A549 treated with Mapracorat at 1 μM for 4 hours (cell line): ENCODE results near the gene YJU2. TPM values are rescaled to one million over a fixed set of nuclear protein-coding genes. Genes with fewer than 3 reads are reported as not detected.

Experiments
- total RNA-seq: library from RNA; stranded (reverse); fragments of 200-300 nt; extraction: Qiagen RNA extraction; gene quantifications from 5 replicates; pipeline ENCODE4 v1.2.3, GENCODE V29; 2022

The YJU2 gene
- 18.1 to 21.7 TPM (median 18.9 TPM) in 5 replicates for total RNA-seq

GRCh38 chr19:4246767-4247593 lies at the start of gene YJU2:
Gene YJU2 (plus strand): TSS chr19:4247080. CDS start chr19:4247147, 67 bp downstream.

GRCh38 chr19:4229179-4229931 lies 17.5 kb upstream of the YJU2 start, which contains the start of gene EBI3:
Gene EBI3 (plus strand): TSS chr19:4229523. CDS start chr19:4229551, 28 bp downstream.

GRCh38 chr19:4278419-4279266 lies 31.8 kb downstream of the YJU2 start, which contains the start of gene SHD:
Gene SHD (plus strand): TSS chr19:4279266. CDS start chr19:4280064, 798 bp downstream.

DNA sequence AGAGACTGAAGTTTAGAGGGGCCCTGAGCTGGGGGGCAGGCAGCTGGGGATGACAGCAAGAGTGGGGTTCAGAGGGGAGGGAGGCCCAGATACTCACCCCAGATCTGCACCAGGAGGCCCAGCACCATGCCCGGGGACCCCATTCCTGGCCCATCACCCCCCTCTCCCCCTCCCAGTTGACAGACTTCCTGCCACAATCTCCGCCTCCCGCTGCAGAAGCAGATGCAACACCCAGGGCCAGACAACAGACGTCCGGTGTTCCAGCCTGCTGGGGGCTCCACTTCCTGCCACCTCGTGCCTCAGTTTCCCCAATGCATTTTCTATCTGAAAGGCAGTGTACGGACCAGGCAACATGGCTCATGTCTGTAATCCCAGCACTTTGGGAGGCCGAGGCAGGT lies 55.4 kb downstream of the YJU2 start, which contains the start of gene TMIGD2:
TSS of gene TMIGD2 (minus strand) at position 147 of the 398 bp plus-strand sequence. CDS start at position 143, 4 bp downstream.

GRCh38 chr19:4304538-4305256 lies 57.8 kb downstream of the YJU2 start, which contains the start of gene FSD1:
Gene FSD1 (plus strand): TSS chr19:4304598. CDS start chr19:4304747, 149 bp downstream.

Other genes with a start within 250 kb of the YJU2 start
- 13.9 to 19.5 TPM (median 15.7 TPM) in 5 replicates for gene PIAS4, start 239.3 kb upstream of the YJU2 start, total RNA-seq
- 13.3 to 25.2 TPM (median 22.1 TPM) in 5 replicates for gene ZBTB7A, start 180.2 kb upstream of the YJU2 start, total RNA-seq
- 120 to 184 TPM (median 158 TPM) in 5 replicates for gene MAP2K2, start 123.0 kb upstream of the YJU2 start, total RNA-seq
- gene CREB3L3, start 93.4 kb upstream of the YJU2 start, total RNA-seq, result 0.06 to 0.14 TPM (median 0.09 TPM) in 4 of 5 replicates, not detected in the other
- gene SIRT6, start 64.5 kb upstream of the YJU2 start, total RNA-seq, result 27.3 to 40.0 TPM (median 35.1 TPM) in 5 replicates
- gene ANKRD24, start 64.4 kb upstream of the YJU2 start, total RNA-seq, result 0.08 to 0.23 TPM (median 0.20 TPM) in 5 replicates
- gene EBI3, start 17.6 kb upstream of the YJU2 start, total RNA-seq, result 2.8 to 4.4 TPM (median 3.3 TPM) in 5 replicates
- 0.07 TPM in 1 of 5 replicates, not detected in the others for gene SHD, start 32.2 kb downstream of the YJU2 start, total RNA-seq
- gene TMIGD2, start 55.3 kb downstream of the YJU2 start, total RNA-seq, result not detected in 5 replicates
- gene FSD1, start 57.5 kb downstream of the YJU2 start, total RNA-seq, result 7.4 to 9.3 TPM (median 8.8 TPM) in 5 replicates
- not detected in 5 replicates for gene STAP2, start 91.7 kb downstream of the YJU2 start, total RNA-seq
- 7.6 to 12.4 TPM (median 11.8 TPM) in 5 replicates for gene MPND, start 96.5 kb downstream of the YJU2 start, total RNA-seq
- gene SH3GL1, start 153.5 kb downstream of the YJU2 start, total RNA-seq, result 45.2 to 60.6 TPM (median 58.7 TPM) in 5 replicates
- 19.2 to 22.9 TPM (median 22.3 TPM) in 5 replicates for gene CHAF1A, start 155.6 kb downstream of the YJU2 start, total RNA-seq
- 38.6 to 63.9 TPM (median 61.4 TPM) in 5 replicates for gene UBXN6, start 210.7 kb downstream of the YJU2 start, total RNA-seq
- gene HDGFL2, start 225.2 kb downstream of the YJU2 start, total RNA-seq, result 24.3 to 30.0 TPM (median 28.8 TPM) in 5 replicates